DND-41 (cell line): ENCODE results near the gene SPATA17.

Source experiments
- ATAC-seq: fragments of 200-7000 bp; cut with Tn5 transposase; 3 replicates; pipeline ENCODE4 v1.9.1; 2021; ENCODE audit warnings: low read depth; ENCODE audit not compliant: insufficient read depth
- DNase-seq: peaks from one replicate; pipeline ENCODE4 v3.0.0-alpha.2; 2020
- H2AFZ ChIP-seq: 2 replicates; pipeline ENCODE4 v1.6.0; 2012; ENCODE audit warnings: low read depth, low read length
- H3K27ac ChIP-seq: 2 replicates; pipeline ENCODE4 v1.5.1; 2012; ENCODE audit warnings: low read length, inconsistent platforms
- H3K27me3 ChIP-seq: fragments of 200-600 bp; sonication (generic); 2 replicates; pipeline ENCODE4 v1.6.0; 2012; ENCODE audit warnings: low read length, mild to moderate bottlenecking, inconsistent platforms; ENCODE audit not compliant: insufficient read depth, poor library complexity
- H3K36me3 ChIP-seq: 2 replicates; pipeline ENCODE4 v1.5.1; 2012; ENCODE audit warnings: low read length, inconsistent platforms; ENCODE audit not compliant: insufficient read depth
- H3K4me1 ChIP-seq: 2 replicates; pipeline ENCODE4 v1.5.1; 2012; ENCODE audit warnings: mild to moderate bottlenecking, low read length; ENCODE audit not compliant: insufficient read depth
- H3K4me2 ChIP-seq: 2 replicates; pipeline ENCODE4 v1.6.0; 2012; ENCODE audit warnings: mild to moderate bottlenecking, moderate library complexity, low read length, inconsistent platforms; ENCODE audit not compliant: insufficient read depth
- H3K4me3 ChIP-seq, 2 experiments: fragments of 200-600 bp in 1 of 2; shearing (Covaris generic) in 1 of 2; 2 replicates each; pipeline ENCODE4 v1.5.1; 2012 to 2016; ENCODE audit warnings: inconsistent platforms in 2 of 2, low read length in 2 of 2, mild to moderate bottlenecking in 2 of 2, low read depth in 1 of 2, moderate library complexity in 1 of 2
- H3K79me2 ChIP-seq: 2 replicates; pipeline ENCODE4 v1.6.0; 2012; ENCODE audit warnings: low read length, inconsistent platforms; ENCODE audit not compliant: insufficient read depth
- H3K9ac ChIP-seq: 2 replicates; pipeline ENCODE4 v1.6.0; 2012; ENCODE audit warnings: low read depth, mild to moderate bottlenecking, inconsistent platforms, low read length, moderate library complexity
- H3K9me3 ChIP-seq: 2 replicates; pipeline ENCODE4 v1.5.1; 2012; ENCODE audit warnings: low read length, moderate library complexity, mild to moderate bottlenecking, inconsistent platforms; ENCODE audit not compliant: insufficient read depth, severe bottlenecking
- H4K20me1 ChIP-seq: 2 replicates; pipeline ENCODE4 v1.6.0; 2012; ENCODE audit warnings: low read length; ENCODE audit not compliant: insufficient read depth
- CTCF ChIP-seq: IDR thresholded peaks from 2 replicates; pipeline ENCODE4 v1.5.1; 2012; ENCODE audit warnings: borderline replicate concordance, low read length, moderate library complexity, mild to moderate bottlenecking; ENCODE audit not compliant: poor library complexity, severe bottlenecking; ENCODE audit errors: extremely low read depth
- EZH2 ChIP-seq: IDR thresholded peaks from 3 replicates; pipeline ENCODE4 v1.6.1; 2012; ENCODE audit warnings: borderline replicate concordance, low read depth, mild to moderate bottlenecking, moderate library complexity, low read length, inconsistent platforms; ENCODE audit not compliant: severe bottlenecking

The SPATA17 gene

GRCh38 chr1:217907504-217907903 lies 276.4 kb downstream of the SPATA17 start:
- Histone ChIP-seq H3K79me2 (no peaks in the 10 kb centered on the region), H3K9me3 (no peaks in the 10 kb centered on the region), H2AFZ (no peak overlapping the region), H3K27ac (no peak overlapping the region), H3K36me3 (no peaks in the 10 kb centered on the region), H3K4me3 (no peak overlapping the region), H3K4me1 (no peaks in the 10 kb centered on the region), H3K9ac (no peak overlapping the region), H4K20me1 (no peaks in the 10 kb centered on the region), H3K4me2 (no peak overlapping the region), H3K27me3 (no peaks in the 10 kb centered on the region)
- TF ChIP-seq CTCF (no peak), EZH2 (no peak)
- ATAC-seq (no peak), DNase-seq (no peak)

GRCh38 chr1:217910203-217910602 lies 279.1 kb downstream of the SPATA17 start:
- Histone ChIP-seq H3K4me2 (no peak overlapping the region), H3K27ac (no peak overlapping the region), H3K79me2 (no peaks in the 10 kb centered on the region), H3K4me3 (no peak overlapping the region), H3K4me1 (no peaks in the 10 kb centered on the region), H2AFZ (no peak overlapping the region), H4K20me1 (no peaks in the 10 kb centered on the region), H3K9me3 (no peaks in the 10 kb centered on the region), H3K9ac (no peak overlapping the region), H3K36me3 (no peaks in the 10 kb centered on the region), H3K27me3 (no peaks in the 10 kb centered on the region)
- no peak for ATAC-seq
- no peak for DNase-seq
- TF ChIP-seq EZH2 (no peak), CTCF (no peak)

GRCh38 chr1:217910791-217911320 lies 279.7 kb downstream of the SPATA17 start:
- no peak overlapping the region for H3K4me3 ChIP-seq
- H3K9me3 ChIP-seq = no peaks in the 10 kb centered on the region
- TF ChIP-seq CTCF (no peak), EZH2 (no peak)
- no peaks in the 10 kb centered on the region for H3K36me3 ChIP-seq
- ATAC-seq (no peak), DNase-seq (no peak)
- no peak overlapping the region for H3K9ac ChIP-seq
- H3K79me2 ChIP-seq = no peaks in the 10 kb centered on the region
- H3K27ac ChIP-seq = no peak overlapping the region
- H2AFZ ChIP-seq = no peak overlapping the region
- H3K4me2 ChIP-seq = no peak overlapping the region
- H4K20me1 ChIP-seq = no peaks in the 10 kb centered on the region
- H3K27me3 ChIP-seq = no peaks in the 10 kb centered on the region
- no peaks in the 10 kb centered on the region for H3K4me1 ChIP-seq

- Histone ChIP-seq H4K20me1 (no peaks in the 10 kb centered on the region), H3K36me3 (no peaks in the 10 kb centered on the region), H3K4me2 (no peak overlapping the region), H3K27me3 (no peaks in the 10 kb centered on the region), H3K79me2 (no peaks in the 10 kb centered on the region), H3K4me1 (no peaks in the 10 kb centered on the region), H3K9ac (no peak overlapping the region), H3K27ac (no peak overlapping the region), H3K4me3 (no peak overlapping the region), H2AFZ (no peak overlapping the region), H3K9me3 (no peaks in the 10 kb centered on the region)
- TF ChIP-seq EZH2 (no peak), CTCF (peak; percentile 24)
- peak; percentile 6 for DNase-seq
- no peak for ATAC-seq
Observed at GRCh38 chr1:217911908-217912307, 280.8 kb downstream of the SPATA17 start.
